Mesendoderm (in vitro differentiated cells): ENCODE measurements around the gene CENPP.

Experiments used
- DNase-seq: peaks from one replicate; pipeline ENCODE4 v3.0.0; 2013
- H2AK5ac ChIP-seq: 2 replicates; pipeline ENCODE4 v1.6.1; 2013; ENCODE audit warnings: low read length, inconsistent platforms
- H2BK120ac ChIP-seq: 2 replicates; pipeline ENCODE4 v1.6.1; 2013; ENCODE audit warnings: low read depth, mild to moderate bottlenecking, low read length, moderate library complexity, mixed read lengths
- H2BK15ac ChIP-seq: replicated peaks from 2 replicates; pipeline ENCODE4 v1.6.1; 2013; ENCODE audit warnings: low read depth, mild to moderate bottlenecking, moderate library complexity
- H2BK5ac ChIP-seq: 2 replicates; pipeline ENCODE4 v1.6.1; 2013; ENCODE audit warnings: low read length, inconsistent platforms
- H3K18ac ChIP-seq: 2 replicates; pipeline ENCODE4 v1.6.1; 2013; ENCODE audit warnings: mild to moderate bottlenecking, low read length, mixed read lengths
- H3K23ac ChIP-seq: one replicate; pipeline ENCODE4 v1.6.1; 2013; ENCODE audit warnings: low read length
- H3K27ac ChIP-seq: 2 replicates; pipeline ENCODE4 v1.5.1; 2013; ENCODE audit warnings: low read depth, mild to moderate bottlenecking, inconsistent platforms, low read length, moderate library complexity
- H3K27me3 ChIP-seq: 2 replicates; pipeline ENCODE4 v1.6.1; 2013; ENCODE audit warnings: low read length, control low read depth, mild to moderate bottlenecking, inconsistent platforms; ENCODE audit not compliant: insufficient read depth, poor library complexity
- H3K36me3 ChIP-seq: 2 replicates; pipeline ENCODE4 v1.6.1; 2013; ENCODE audit warnings: low read length, inconsistent platforms; ENCODE audit not compliant: control insufficient read depth, insufficient read depth
- H3K4ac ChIP-seq: one replicate; pipeline ENCODE4 v1.6.1; 2013; ENCODE audit warnings: low read depth, mild to moderate bottlenecking, low read length, moderate library complexity
- H3K4me1 ChIP-seq: 2 replicates; pipeline ENCODE4 v1.6.1; 2013; ENCODE audit warnings: low read depth, low read length, inconsistent platforms; ENCODE audit not compliant: control insufficient read depth
- H3K4me2 ChIP-seq: 2 replicates; pipeline ENCODE4 v1.6.1; 2013; ENCODE audit warnings: low read length
- H3K4me3 ChIP-seq: 2 replicates; pipeline ENCODE4 v1.5.1; 2013; ENCODE audit warnings: mild to moderate bottlenecking, low read length
- H3K56ac ChIP-seq: one replicate; pipeline ENCODE4 v1.6.1; 2013; ENCODE audit warnings: low read length
- H3K79me1 ChIP-seq: 2 replicates; pipeline ENCODE4 v1.6.1; 2013; ENCODE audit warnings: low read length, inconsistent platforms
- H3K79me2 ChIP-seq: 2 replicates; pipeline ENCODE4 v1.6.1; 2013; ENCODE audit warnings: mild to moderate bottlenecking, low read length; ENCODE audit not compliant: control insufficient read depth, insufficient read depth
- H3K9ac ChIP-seq: 2 replicates; pipeline ENCODE4 v1.6.1; 2013; ENCODE audit warnings: low read length, inconsistent platforms
- H4K5ac ChIP-seq: one replicate; pipeline ENCODE4 v1.6.1; 2013; ENCODE audit warnings: low read length
- H4K8ac ChIP-seq: one replicate; pipeline ENCODE4 v1.6.1; 2013; ENCODE audit warnings: low read depth, mild to moderate bottlenecking, control low read depth, low read length, moderate library complexity
- WGBS: extraction: QIAGEN DNeasy Blood & Tissue Kit; methylation state at CpG from one replicate; pipeline ENCODE4 v1.1.7; 2013; ENCODE audit warnings: low lambda C conversion rate, missing lambda C conversion rate; ENCODE audit not compliant: insufficient coverage; ENCODE audit errors: extremely low coverage; 5-methylcytosine and 5-hydroxymethylcytosine counted together

Gene CENPP

DNA sequence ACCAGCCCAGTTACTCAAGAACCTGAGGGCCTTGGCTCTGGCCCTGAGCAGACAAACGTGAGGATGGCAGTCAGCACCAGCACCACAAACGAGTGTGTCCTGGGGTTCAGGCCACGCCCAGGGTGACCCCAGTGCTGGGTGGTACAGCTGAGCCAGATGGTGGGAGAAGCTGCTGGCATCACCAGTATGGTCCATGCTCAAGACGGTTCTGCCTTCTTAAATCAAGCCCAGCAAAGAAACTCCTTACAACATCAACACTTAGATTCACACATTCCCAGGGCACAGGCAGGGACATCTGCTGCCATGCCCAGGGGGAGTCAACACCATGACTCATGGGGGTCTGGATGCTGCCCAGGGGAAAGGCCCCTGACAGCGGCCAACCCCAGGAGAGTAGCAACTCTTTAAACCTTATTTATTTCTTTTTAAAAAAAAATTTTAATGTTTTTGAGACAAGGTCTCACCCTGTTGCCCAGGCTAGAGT is 312.9 kb downstream of the CENPP start:
- no peak overlapping the region for H3K18ac ChIP-seq
- H3K4me1 ChIP-seq = no peaks in the 10 kb centered on the region
- peaks cover 2% of the 10 kb centered on the region for H3K36me3 ChIP-seq
- no peaks in the 10 kb centered on the region for H3K27me3 ChIP-seq
- H2BK5ac ChIP-seq = no peak overlapping the region
- no peak for DNase-seq
- no peak overlapping the region for H3K4me2 ChIP-seq
- no peak overlapping the region for H4K5ac ChIP-seq
- H3K23ac ChIP-seq = no peak overlapping the region
- H3K56ac ChIP-seq = no peak overlapping the region
- no CpG with 5 or more reads among the region's 5 CpGs for WGBS
- H3K27ac ChIP-seq = no peak overlapping the region
- no peak overlapping the region for H3K4ac ChIP-seq
- no peak overlapping the region for H2AK5ac ChIP-seq
- no peak overlapping the region for H2BK120ac ChIP-seq
- H3K79me1 ChIP-seq = no peaks in the 10 kb centered on the region
- no peak overlapping the region for H3K9ac ChIP-seq
- H2BK15ac ChIP-seq = no peak overlapping the region
- H4K8ac ChIP-seq = no peak overlapping the region
- no peak overlapping the region for H3K4me3 ChIP-seq
- H3K79me2 ChIP-seq = no peaks in the 10 kb centered on the region

DNA sequence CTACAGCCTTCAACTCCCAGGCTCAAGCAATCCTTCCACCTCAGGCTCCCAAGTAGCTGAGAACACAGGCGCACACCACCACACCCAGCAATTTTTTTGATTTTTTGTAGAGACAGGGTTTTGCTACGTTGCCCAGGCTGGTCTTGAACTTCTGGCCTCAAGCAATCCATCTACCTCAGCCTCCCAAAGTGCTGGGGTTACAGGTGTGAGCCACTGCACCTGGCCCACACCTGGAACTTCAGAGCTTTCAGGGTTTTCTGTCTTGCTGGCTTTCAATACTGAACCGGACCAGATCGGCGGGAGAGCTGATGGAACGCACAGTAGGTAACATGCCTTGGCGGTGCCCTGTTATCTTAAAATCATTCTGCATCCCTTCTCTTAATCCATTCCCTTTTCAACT is 313.4 kb downstream of the CENPP start:
- Histone ChIP-seq H3K18ac (no peak overlapping the region), H4K8ac (no peak overlapping the region), H3K79me1 (no peaks in the 10 kb centered on the region), H3K9ac (no peak overlapping the region), H4K5ac (no peak overlapping the region), H2AK5ac (no peak overlapping the region), H3K4ac (no peak overlapping the region), H3K36me3 (peaks cover 2% of the 10 kb centered on the region), H2BK120ac (no peak overlapping the region), H3K56ac (no peak overlapping the region), H3K27ac (no peak overlapping the region), H2BK5ac (no peak overlapping the region), H3K27me3 (no peaks in the 10 kb centered on the region), H3K79me2 (no peaks in the 10 kb centered on the region), H3K4me3 (no peak overlapping the region), H2BK15ac (no peak overlapping the region), H3K4me2 (no peak overlapping the region), H3K4me1 (no peaks in the 10 kb centered on the region), H3K23ac (no peak overlapping the region)
- no peak for DNase-seq
- no CpG with 5 or more reads among the region's 7 CpGs for WGBS

DNA sequence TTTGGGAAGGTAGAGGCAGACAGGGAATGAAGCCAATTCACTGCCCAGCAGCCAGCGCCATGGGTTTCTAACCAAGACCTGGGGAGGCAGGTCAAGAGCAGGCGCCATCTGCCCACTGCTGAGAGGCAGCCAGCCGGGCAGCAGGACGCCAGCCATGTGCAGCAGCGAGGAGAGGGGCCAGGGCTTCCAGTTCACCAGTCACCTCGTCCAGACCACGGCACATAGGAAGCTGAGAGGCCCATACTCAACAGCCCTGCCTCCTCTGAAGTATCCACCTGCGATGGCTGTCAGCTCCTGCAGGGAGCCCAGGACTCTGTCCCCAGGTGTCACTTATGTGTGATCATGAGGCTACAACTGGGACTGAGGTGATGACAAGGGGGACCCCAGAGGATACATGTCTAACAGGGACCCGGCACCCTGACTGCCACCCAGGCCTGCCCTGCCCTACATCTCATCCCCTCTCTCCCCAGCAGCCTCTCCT is 314.1 kb downstream of the CENPP start:
- Histone ChIP-seq H3K23ac (no peak overlapping the region), H3K56ac (no peak overlapping the region), H3K18ac (no peak overlapping the region), H3K4me2 (no peak overlapping the region), H3K79me1 (no peaks in the 10 kb centered on the region), H2BK5ac (no peak overlapping the region), H3K27me3 (no peaks in the 10 kb centered on the region), H3K9ac (no peak overlapping the region), H3K4me1 (no peaks in the 10 kb centered on the region), H4K5ac (no peak overlapping the region), H3K27ac (no peak overlapping the region), H2BK15ac (no peak overlapping the region), H4K8ac (no peak overlapping the region), H3K4me3 (no peak overlapping the region), H3K79me2 (no peaks in the 10 kb centered on the region), H3K36me3 (peaks cover 2% of the 10 kb centered on the region), H2AK5ac (no peak overlapping the region), H2BK120ac (no peak overlapping the region), H3K4ac (no peak overlapping the region)
- no peak for DNase-seq
- no CpG with 5 or more reads among the region's 9 CpGs for WGBS

DNA sequence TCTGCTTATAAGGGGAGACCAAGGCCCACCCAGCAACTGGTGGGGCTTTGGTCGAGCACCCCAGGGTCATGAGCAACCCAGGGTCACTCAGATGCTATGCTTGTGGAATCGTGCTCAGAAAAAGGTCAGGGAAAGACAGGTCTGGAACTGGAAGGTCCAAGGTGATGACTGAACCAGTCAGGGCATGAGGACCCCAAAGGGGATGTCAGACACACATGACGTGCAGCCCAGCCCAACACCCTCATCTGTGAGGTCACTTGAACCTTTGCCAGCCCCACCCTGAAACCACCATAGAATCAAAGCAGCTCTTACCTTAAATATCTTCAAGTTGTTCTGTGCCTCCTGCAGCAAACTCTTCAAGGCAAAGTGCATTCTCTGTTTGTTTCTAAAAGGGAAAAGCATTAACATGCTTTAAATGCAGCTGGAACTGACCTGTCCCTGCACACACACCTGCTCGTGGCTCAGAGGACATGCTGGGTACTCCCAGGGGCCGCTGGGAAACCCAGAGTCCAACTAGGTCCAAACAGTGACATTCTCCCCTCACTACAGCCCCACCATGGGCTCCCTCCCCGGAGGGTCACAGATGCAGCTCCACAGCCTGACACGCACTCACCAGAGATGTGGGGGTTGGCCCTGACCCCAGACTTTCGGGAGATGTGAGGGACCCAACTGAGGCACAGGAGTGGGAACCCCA is 314.8 kb downstream of the CENPP start:
- no peak overlapping the region for H2BK5ac ChIP-seq
- H3K4me3 ChIP-seq = no peak overlapping the region
- H3K23ac ChIP-seq = no peak overlapping the region
- no peaks in the 10 kb centered on the region for H3K79me1 ChIP-seq
- H3K4ac ChIP-seq = no peak overlapping the region
- no peak overlapping the region for H3K27ac ChIP-seq
- H3K36me3 ChIP-seq = peaks cover 2% of the 10 kb centered on the region
- WGBS = no CpG with 5 or more reads among the region's 8 CpGs
- H2BK15ac ChIP-seq = no peak overlapping the region
- no peak overlapping the region for H2AK5ac ChIP-seq
- no peak overlapping the region for H3K18ac ChIP-seq
- H3K56ac ChIP-seq = no peak overlapping the region
- no peak for DNase-seq
- no peak overlapping the region for H3K9ac ChIP-seq
- no peaks in the 10 kb centered on the region for H3K4me1 ChIP-seq
- H3K27me3 ChIP-seq = no peaks in the 10 kb centered on the region
- H3K4me2 ChIP-seq = no peak overlapping the region
- H4K8ac ChIP-seq = no peak overlapping the region
- H4K5ac ChIP-seq = no peak overlapping the region
- H2BK120ac ChIP-seq = no peak overlapping the region
- H3K79me2 ChIP-seq = no peaks in the 10 kb centered on the region

- Histone ChIP-seq H3K9ac (no peak overlapping the region), H3K27ac (no peak overlapping the region), H3K56ac (no peak overlapping the region), H3K4me1 (no peaks in the 10 kb centered on the region), H4K5ac (no peak overlapping the region), H3K23ac (no peak overlapping the region), H3K18ac (no peak overlapping the region), H2BK15ac (no peak overlapping the region), H3K4me2 (no peak overlapping the region), H3K79me2 (no peaks in the 10 kb centered on the region), H2BK5ac (no peak overlapping the region), H2AK5ac (no peak overlapping the region), H3K27me3 (no peaks in the 10 kb centered on the region), H3K4me3 (no peak overlapping the region), H3K4ac (no peak overlapping the region), H3K36me3 (peaks cover 2% of the 10 kb centered on the region), H4K8ac (no peak overlapping the region), H2BK120ac (no peak overlapping the region), H3K79me1 (no peaks in the 10 kb centered on the region)
- no CpG with 5 or more reads among the region's 20 CpGs for WGBS
- no peak for DNase-seq
Observed at GRCh38 chr9:92641092-92641809, 315.5 kb downstream of the CENPP start.
